ENCODE measurements around the gene RCAN2.
A peak's percentile ranks its signal among the peaks of the same experiment; 100 is the strongest.

Gene RCAN2

DNA sequence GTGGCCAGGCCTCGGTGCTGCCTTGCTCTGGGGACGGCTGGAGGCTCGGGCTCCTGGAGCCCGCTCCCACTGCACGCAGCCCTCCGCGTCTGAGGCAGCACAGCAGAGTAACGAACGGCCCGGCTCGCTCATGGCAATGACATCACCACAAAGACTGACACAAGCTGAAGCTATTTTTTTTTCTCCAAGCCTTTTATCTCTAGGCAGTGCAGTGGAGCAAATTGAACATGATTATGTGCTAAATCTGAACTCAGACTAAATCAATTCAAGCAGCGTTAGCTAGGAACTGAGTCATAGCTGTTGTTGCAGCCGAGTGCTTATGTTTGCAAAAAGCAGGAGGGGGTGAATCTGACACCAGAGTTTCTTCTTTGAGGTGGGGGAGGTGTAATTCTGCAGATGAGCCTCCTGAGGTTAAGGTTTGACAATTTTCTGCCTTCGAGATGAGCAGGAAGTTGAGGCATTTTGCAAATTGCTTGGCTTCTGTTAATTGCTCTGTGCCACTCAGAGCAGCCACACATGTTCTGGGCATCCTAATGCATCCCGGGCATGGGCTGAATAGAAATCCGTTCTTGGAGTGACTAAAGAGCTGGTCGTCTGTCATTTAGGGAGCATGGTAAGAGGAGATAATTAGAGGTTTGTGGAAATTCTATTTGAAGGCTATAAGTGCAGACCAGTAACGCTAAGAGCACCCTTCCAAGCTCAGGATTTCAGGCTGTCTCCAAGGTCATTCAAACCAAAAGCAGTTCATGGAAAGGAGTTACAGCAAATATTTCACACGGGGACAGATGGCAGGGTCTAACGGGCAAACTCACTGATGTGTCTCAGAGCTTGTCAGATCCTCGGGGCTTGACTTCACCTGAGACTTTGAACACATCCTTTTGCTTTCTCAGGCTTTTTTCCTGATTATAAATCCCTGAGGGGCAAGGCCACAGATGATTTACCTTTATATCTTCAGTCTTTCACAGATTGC lies 165.4 kb downstream of the RCAN2 start:
- TF ChIP-seq, protein P1, sequence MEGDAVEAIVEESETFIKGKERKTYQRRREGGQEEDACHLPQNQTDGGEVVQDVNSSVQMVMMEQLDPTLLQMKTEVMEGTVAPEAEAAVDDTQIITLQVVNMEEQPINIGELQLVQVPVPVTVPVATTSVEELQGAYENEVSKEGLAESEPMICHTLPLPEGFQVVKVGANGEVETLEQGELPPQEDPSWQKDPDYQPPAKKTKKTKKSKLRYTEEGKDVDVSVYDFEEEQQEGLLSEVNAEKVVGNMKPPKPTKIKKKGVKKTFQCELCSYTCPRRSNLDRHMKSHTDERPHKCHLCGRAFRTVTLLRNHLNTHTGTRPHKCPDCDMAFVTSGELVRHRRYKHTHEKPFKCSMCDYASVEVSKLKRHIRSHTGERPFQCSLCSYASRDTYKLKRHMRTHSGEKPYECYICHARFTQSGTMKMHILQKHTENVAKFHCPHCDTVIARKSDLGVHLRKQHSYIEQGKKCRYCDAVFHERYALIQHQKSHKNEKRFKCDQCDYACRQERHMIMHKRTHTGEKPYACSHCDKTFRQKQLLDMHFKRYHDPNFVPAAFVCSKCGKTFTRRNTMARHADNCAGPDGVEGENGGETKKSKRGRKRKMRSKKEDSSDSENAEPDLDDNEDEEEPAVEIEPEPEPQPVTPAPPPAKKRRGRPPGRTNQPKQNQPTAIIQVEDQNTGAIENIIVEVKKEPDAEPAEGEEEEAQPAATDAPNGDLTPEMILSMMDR (IDR thresholded peaks at IDR 0.05; ENCODE audit: control insufficient read depth, insufficient read depth, low read depth, low read length, missing control alignments): no peak
- DNase-seq (ENCODE audit: low read depth): peak; percentile 38
- peak overlapping the region; percentile 13 for H3K4me3 ChIP-seq (ENCODE audit: control insufficient read depth, low read depth, low read length)

DNA sequence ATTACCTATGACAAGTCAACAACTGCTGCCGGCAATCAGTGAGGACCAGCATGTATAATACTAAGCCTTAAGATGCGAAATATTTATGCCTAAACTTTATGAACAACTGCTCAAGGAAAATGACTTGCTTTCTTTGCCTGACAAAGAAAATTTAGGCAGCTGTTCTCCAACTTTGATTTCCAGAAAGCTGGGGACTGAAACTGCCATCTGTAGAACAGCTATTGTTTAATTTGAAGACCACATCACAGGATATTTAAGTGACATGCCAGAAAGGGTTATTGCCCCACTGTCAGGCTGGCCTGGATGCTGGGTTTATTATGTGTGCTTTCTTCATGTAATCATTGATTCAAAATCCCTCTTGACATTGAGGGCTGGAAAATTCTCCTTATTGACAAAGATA lies 166.5 kb downstream of the RCAN2 start:
- TF ChIP-seq, protein P1 (IDR thresholded peaks at IDR 0.05; ENCODE audit: control insufficient read depth, insufficient read depth, low read depth, low read length, missing control alignments): no peak
- DNase-seq (ENCODE audit: low read depth): no peak
- no peak overlapping the region for H3K4me3 ChIP-seq (ENCODE audit: control insufficient read depth, low read depth, low read length)

GRCh38 chr6:46323966-46324622 lies 167.2 kb downstream of the RCAN2 start:
- DNase-seq (ENCODE audit: low read depth): no peak
- no peak overlapping the region; the same call in 1 of the 2 replicates for H3K4me3 ChIP-seq (ENCODE audit: control insufficient read depth, low read depth, low read length)
- TF ChIP-seq, protein P1 (IDR thresholded peaks at IDR 0.05; ENCODE audit: control insufficient read depth, insufficient read depth, low read depth, low read length, missing control alignments): no peak

- H3K4me3 ChIP-seq (ENCODE audit: control insufficient read depth, low read depth, low read length): no peak overlapping the region
- TF ChIP-seq, protein P1 (IDR thresholded peaks at IDR 0.05; ENCODE audit: control insufficient read depth, insufficient read depth, low read depth, low read length, missing control alignments): no peak
- peak; percentile 96 for DNase-seq (ENCODE audit: low read depth)
Observed at GRCh38 chr6:46323312-46323965, 167.8 kb downstream of the RCAN2 start.

DNA sequence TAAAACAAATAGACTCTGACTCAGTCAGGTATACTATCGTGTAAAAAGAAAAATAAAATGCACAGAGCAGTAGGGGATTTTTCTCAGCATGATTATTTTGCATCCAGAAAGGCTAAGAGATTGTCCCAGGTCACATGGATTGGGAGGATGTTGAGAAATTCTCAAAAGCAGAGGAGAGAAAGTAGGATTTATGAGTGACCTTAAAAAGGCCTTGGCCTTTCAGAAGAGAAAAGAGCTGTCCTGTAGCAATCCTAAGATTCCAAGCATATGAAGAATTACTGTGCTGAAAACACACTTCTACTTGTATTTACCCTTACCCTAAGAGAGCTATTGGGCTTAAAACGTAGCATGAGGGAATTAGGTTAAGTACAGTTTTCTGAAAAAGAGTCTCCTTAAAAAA lies 170.7 kb downstream of the RCAN2 start:
- DNase-seq (ENCODE audit: low read depth): no peak
- no peak overlapping the region for H3K4me3 ChIP-seq (ENCODE audit: control insufficient read depth, low read depth, low read length)
- TF ChIP-seq, protein P1 (IDR thresholded peaks at IDR 0.05; ENCODE audit: control insufficient read depth, insufficient read depth, low read depth, low read length, missing control alignments): no peak

GRCh38 chr6:46315589-46315988 lies 175.7 kb downstream of the RCAN2 start:
- H3K4me3 ChIP-seq (ENCODE audit: control insufficient read depth, low read depth, low read length): no peak overlapping the region
- TF ChIP-seq, protein P1 (IDR thresholded peaks at IDR 0.05; ENCODE audit: control insufficient read depth, insufficient read depth, low read depth, low read length, missing control alignments): no peak
- DNase-seq (ENCODE audit: low read depth): no peak
